HK-2 (cell line): ENCODE measurements around the gene PDE6H.

Experiments used
- DNase-seq: peaks from one replicate; pipeline ENCODE4 v3.0.0-alpha.2; 2018; ENCODE audit not compliant: unreplicated experiment

The PDE6H gene

GRCh38 chr12:15001733-15002382 lies 29.0 kb downstream of the PDE6H start:
- DNase-seq = no peak

- DNase-seq = no peak
Observed at GRCh38 chr12:15004421-15004820, 31.6 kb downstream of the PDE6H start.

GRCh38 chr12:15005064-15005463 lies 32.2 kb downstream of the PDE6H start:
- no peak for DNase-seq

GRCh38 chr12:15007551-15007950 lies 34.7 kb downstream of the PDE6H start:
- DNase-seq = no peak

- no peak for DNase-seq
Observed at GRCh38 chr12:15011162-15011561, 38.3 kb downstream of the PDE6H start.

GRCh38 chr12:15013634-15014179 lies 40.9 kb downstream of the PDE6H start:
- DNase-seq = no peak

- DNase-seq = no peak
Observed at GRCh38 chr12:15014708-15015107, 41.9 kb downstream of the PDE6H start.

- no peak for DNase-seq
Observed at GRCh38 chr12:15015121-15015520, 42.3 kb downstream of the PDE6H start.

GRCh38 chr12:15020156-15020555 lies 47.3 kb downstream of the PDE6H start:
- no peak for DNase-seq
